ENCODE data around the gene ADO.
"Not testable (repeated sequence)": the region's sequence is repeated elsewhere in the genome, so short reads cannot be mapped to it uniquely, and the experiment has no call there.

The ADO gene

DNA sequence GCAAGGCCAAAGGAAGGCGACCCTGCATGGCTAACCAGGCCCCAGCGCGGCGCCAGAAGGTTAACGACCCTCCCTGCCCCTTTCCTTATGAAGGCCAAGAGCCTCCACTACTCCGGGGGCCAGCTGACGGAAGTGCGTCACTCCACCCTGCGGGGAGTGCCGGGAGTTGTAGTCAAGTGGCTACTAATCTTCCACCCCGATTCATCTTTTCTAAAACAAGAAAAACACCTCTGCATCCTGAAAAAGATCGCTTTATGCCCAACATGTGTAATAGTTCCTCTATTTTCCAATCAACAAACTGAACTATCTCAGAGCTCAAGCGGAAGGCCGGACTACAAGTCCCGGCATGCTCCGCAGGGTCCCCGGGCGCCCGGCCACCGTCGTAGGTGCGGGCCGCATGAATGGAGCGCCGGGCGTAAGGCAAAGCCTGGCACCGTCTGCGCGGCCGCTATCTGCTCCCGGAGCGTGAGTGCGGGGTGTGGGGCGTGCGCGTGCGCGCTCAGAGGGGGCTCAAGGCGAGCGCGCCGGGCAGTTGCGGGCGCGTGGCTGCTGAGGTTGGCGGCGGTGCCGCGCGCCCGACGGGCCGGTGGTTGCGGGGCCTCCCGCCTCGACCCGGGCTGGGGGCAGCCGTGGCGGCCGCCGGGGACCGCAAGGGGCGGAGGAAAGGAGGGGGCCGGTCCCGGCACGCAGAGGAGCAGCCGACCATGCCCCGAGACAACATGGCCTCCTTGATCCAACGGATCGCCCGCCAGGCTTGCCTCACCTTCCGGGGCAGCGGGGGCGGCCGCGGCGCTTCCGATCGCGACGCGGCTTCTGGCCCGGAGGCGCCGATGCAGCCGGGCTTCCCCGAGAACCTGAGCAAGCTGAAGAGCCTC, at the start of gene ADO:
ADO (plus strand) TSS at position 365 of the 875 bp plus-strand sequence; CDS start at position 705, 340 bp downstream.
- DNase-seq = peak; percentile 82

DNA sequence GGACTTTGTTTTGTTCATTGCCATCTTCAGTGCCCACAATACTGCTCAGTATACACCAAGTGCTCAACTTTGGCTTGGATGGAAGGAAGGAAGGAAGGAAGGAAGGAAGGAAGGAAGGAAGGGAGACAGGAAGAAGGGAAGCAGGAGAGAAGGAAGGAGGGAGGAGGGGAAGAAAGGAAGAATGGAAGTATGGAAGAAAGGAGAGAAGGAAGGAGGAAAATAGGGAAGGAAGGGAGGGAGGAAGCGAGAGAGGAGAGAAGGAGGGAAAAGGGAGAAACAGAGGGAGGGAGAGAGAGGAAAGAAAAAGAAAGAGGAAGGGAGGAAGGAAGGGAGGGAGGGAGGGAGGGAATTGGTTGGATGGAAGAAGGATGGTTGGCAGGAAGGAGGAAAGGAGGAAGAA, 49.6 kb upstream of the ADO start:
- no peak for DNase-seq

DNA sequence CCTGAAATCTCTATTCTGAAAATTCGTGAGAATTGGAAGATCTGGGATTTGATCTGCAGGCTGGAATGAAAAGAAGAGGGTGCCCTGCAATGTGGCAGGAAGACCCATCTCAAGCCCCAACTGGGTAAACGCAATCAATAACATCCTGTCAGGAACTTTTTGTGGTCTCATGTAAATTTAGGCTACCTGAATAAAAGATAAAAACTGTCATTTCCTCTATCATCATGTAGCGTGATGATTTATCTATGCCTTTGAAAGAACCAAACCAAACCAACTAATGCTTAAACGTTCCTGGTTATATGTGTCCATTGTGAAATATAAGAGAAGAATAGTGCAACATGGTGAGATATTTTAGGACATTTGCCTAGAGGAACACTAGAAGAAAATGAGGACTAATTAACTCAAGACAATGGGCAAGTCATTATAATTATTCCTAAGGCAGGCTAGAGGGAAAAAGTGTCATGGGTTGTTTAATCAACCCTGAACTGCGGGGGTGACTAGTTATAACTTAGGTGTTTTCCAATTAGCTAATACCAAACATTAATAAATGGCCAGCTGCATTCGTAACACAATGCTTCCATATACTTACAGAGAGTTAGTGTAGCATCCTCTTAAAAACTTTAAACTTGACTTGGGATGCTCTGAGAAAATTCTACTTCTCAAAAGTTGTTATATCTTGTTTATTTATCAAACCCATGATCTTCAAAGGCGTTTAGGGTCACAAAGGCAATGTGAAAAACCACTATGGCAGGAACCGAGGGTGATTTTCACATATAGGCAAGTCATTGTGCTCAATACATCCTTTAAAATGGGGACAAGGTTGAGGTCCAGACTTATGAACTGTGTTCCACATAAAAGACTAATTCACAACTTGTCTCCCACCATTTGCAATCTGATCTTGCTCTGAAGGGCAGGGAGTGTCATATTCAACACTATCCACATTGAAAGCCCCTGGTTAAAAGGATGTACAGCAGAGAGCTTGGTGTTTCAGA, 48.6 kb upstream of the ADO start:
- DNase-seq = peak; percentile 30

- no peak for DNase-seq
Measured at GRCh38 chr10:62759599-62760175, 44.8 kb upstream of the ADO start.

DNA sequence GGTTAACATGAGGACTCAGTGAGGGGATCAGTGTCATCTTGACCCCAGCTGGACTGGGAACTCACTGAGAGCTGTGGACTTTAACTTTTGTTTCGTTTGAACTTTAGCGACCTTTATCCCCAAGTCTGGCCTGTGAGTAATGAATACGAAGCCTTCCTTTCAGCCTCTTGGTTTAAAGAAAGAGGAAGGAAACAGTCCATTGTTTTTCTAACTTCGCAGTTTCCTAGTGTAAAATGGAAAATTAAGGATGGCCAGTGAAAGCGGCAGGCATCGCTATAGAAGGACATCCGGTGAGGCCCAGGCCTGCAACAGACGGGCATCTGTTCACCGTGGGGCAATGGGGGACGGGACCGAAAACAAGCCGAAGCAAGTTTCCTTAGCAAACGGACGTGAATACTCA, 44.1 kb upstream of the ADO start:
- DNase-seq = no peak

GRCh38 chr10:62761115-62761514, 43.4 kb upstream of the ADO start:
- no peak for DNase-seq

DNA sequence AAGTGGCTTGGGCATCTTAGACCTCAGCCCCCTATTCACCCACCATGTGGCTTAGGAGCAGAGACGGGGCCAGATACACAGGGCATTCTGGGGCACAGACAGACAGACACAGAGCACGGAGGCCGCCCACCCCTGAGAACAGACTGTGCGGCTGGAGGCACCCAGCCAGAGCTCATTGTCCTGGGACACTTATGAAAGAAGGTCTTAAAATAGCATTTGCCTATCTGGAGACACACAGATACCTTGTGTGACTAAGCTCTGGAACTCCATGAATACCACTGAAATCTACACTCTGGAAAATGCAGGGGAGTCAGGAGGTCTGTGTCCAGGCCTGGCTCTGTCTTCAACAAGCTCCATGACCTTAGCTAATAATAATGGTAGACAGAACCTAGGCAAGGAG, 41.4 kb upstream of the ADO start:
- DNase-seq = no peak

DNA sequence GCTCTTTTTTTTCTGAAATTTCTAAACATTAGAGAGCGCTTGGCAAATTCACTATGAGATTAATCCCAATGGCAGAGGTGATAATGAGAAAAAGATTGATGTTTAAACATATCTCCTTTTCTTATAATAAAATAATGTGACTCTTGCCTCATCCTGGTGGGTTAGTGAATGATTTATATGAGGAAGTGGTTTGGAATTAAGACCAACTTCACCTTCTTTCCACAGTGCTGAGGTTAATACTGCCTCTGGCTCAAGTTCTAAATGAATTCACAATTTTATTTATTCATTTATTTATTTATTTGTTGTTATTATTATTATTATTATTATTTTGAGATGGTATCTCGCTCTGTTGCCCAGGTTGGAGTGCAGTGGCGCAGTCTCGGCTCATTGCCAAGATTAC, 40.5 kb upstream of the ADO start:
- no peak for DNase-seq

DNA sequence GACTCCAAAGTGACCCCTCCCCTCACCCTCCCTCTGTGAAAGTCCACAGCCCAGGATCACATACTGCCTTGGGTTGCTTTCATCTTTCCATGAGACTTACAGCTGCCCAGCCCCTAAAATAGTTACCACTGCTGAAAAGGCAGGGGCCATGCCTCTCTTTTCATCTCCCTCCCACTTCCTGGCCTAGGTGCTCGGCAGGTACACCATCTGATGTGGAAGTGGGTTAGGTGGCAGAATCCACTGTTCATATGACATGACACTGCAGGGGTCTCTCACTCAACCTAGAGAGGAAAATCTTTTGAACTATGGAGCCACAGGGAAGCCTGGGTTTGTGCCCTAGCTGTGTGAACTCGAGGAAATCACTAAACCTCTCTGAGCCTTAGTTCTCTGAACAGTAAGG, 38.8 kb upstream of the ADO start:
- DNase-seq = no peak

- no peak for DNase-seq
Measured at GRCh38 chr10:62766386-62766785, 38.1 kb upstream of the ADO start.

DNA sequence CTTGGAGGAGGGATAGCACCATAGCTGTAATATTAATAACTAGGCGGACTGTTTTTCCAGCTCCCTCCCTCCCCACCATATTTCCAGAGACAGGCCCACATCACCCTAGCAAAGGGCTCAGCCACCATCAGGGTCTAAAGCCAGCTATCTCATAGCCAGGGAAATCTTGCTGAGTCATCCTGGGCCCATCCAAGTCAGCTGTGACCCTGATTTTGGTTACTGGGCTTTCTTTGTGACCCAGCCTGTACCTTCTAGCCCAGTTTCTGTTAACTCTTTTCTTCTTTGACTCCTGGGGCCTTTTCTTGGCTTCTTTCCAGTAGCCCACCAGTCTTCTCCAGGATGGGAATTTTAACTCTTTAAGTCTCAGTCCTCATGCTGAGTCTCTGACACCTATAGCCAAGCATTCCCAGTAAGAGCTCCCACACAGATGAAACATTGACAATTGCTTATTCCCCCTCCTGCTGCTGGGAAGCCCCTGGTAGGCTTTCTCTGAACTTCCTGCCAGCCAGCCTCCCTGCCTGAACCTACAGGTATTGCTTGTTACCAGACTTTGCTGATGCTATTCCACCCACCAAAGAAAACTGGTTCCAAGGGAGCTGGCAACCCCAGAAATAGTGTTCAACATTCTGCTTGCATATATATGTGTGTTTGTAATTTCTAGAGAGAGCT, 34.8 kb upstream of the ADO start:
- DNase-seq = no peak

GRCh38 chr10:62772186-62772974, 32.1 kb upstream of the ADO start:
- no peak for DNase-seq

- DNase-seq = no peak
Measured at GRCh38 chr10:62778125-62778524, 26.4 kb upstream of the ADO start.

DNA sequence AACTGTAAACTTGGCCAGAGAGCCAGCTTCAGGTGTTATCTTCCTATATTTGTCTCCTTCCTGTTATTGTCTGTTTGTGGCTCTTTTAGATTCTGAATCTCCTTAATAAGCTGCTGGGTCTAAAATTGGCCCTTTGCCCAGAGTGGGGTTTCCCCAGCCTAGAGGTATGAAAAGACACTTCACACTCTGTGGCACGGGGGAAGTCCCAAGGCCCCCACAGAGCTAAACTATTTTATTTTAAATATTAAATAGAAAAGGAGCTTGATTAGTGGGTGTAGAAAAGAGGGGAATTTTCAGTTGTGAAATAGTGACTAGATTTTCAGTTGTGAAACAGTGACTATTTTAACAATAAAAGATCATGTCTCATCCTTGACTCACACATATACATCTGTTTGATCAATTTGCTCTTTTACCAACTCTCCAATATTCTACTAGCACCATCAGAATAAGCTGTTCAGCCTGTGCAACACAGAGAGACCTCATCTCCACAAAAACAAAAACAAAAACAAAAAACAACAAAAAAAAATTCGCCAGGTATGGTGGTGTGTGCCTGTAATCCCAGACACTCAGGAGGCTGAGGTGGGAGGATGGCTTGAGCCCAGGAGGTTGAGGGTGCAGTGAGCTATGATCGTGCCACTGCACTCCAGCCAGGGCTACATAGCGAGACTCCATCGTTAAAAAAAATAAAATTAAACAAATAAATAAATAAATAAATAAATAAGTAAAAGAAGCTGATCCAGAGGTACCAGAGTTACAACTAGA, 24.9 kb upstream of the ADO start:
- peak; percentile 91 for DNase-seq

GRCh38 chr10:62784537-62784936, 20.0 kb upstream of the ADO start:
- not testable (repeated sequence) for DNase-seq

DNA sequence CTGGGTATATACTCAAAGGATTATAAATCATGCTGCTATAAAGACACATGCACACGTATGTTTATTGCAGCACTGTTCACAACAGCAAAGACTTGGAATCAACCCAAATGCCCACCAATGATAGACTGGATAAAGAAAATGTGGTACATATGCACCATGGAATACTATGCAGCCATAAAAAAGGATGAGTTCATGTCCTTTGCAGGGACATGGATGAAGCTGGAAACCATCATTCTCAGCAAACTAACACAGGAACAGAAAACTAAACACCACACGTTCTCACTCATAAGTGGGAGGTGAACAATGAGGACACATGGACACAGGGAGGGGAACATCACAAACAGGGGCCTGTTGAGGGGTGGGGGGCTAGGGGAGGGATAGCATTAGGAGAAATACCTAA, 16.2 kb upstream of the ADO start:
- DNase-seq = not testable (repeated sequence)

GRCh38 chr10:62788861-62789467, 15.6 kb upstream of the ADO start:
- DNase-seq = no peak

GRCh38 chr10:62790019-62790555, 14.4 kb upstream of the ADO start:
- DNase-seq = no peak

DNA sequence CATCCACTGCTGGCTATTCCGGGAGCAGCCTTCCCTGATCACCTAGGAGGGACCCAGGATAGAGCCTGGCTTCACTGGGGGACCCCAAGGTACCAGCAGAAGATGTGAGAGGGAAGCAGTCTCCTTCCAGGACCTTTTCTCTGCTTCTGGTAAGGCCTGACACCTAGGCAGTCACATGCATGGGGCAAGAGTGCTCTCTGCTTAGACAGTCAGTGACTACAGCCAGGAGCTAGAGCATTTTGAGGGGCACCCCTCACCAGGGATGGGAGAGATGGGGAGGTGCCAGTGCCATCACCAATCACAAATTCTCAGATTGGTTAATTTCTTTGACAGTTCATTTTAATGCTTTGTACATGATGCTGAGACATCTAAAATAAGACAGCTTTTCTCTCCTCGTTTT, 13.9 kb upstream of the ADO start:
- DNase-seq = no peak

GRCh38 chr10:62792261-62792660, 12.3 kb upstream of the ADO start:
- no peak for DNase-seq
